Ovary (tissue), 9 donors: ENCODE data around the gene SUSD5. TPM values are rescaled to one million over a fixed set of nuclear protein-coding genes. Genes with fewer than 3 reads are reported as not detected.

Experiments used
- DNase-seq, 5 donors: peaks; one replicate each; pipeline ENCODE4 v3.0.0-alpha.2; 2019 to 2020
- H3K27ac ChIP-seq, 2 donors: fragments of 200-600 bp; one replicate each; pipeline versions ENCODE4 v1.5.1 to v1.8.0; 2019 to 2022
- H3K27me3 ChIP-seq: fragments of 200-600 bp; one replicate; pipeline ENCODE4 v1.8.0; 2022
- H3K36me3 ChIP-seq: fragments of 200-600 bp; sonication (generic); one replicate; pipeline ENCODE4 v1.5.1; 2019
- H3K4me1 ChIP-seq: one replicate; pipeline ENCODE4 v1.8.1; 2013; ENCODE audit warnings: mild to moderate bottlenecking, moderate library complexity; ENCODE audit not compliant: insufficient read depth
- H3K4me3 ChIP-seq: fragments of 200-600 bp; sonication (generic); one replicate; pipeline ENCODE4 v1.5.1; 2017
- H3K9me3 ChIP-seq, 2 donors: fragments of 200-600 bp in 1 of 2; sonication (generic) in 1 of 2; one replicate each; pipeline versions ENCODE4 v1.5.1 to v1.8.1; 2013 to 2019; ENCODE audit warnings: mild to moderate bottlenecking in 1 of 2, moderate library complexity in 1 of 2
- EP300 ChIP-seq: sonication (generic); formaldehyde crosslinking; IDR thresholded peaks from one replicate; pipeline ENCODE4 v1.6.1; 2017; ENCODE audit warnings: antibody characterized with exemption
- POLR2A ChIP-seq: fragments of 450-650 bp; IDR thresholded peaks from one replicate; pipeline ENCODE4 v1.6.1; 2017; ENCODE audit warnings: antibody characterized with exemption, mild to moderate bottlenecking, moderate library complexity
- WGBS, 3 donors: extraction: QIAGEN DNeasy Blood & Tissue Kit in 1 of 3; methylation state at CpG; one replicate each; pipeline versions ENCODE4 v1.1.5 to v1.1.7; 2013 to 2017; 5-methylcytosine and 5-hydroxymethylcytosine counted together
- intact Hi-C, 4 donors: fragments of 100-400 bp; cut with DNase I; formaldehyde crosslinking; loops; one replicate each; pipeline versions ENCODE4 v1.11.0 to v1.15.1; 2022 to 2023
- polyA plus RNA-seq, 2 donors: library from polyadenylated mRNA; stranded (reverse); fragments of 200-250 nt in 1 of 2; fragments of 350-450 nt in 1 of 2; fragmentation: Illumina TruSeq in 1 of 2; extraction: RNeasy Lipid Tissue Mini Kit (QIAGEN cat#74804) in 1 of 2; gene quantifications; one replicate each; pipeline ENCODE4 v1.2.3, GENCODE V29; 2013 to 2014
- total RNA-seq, 7 donors: library from RNA; depleted of rRNA in 2 of 7; stranded (reverse); fragments of >200 nt in 2 of 7; fragmentation: NEBNext Ultra II Directional in 3 of 7; extraction: Animal tissue kit (Norgen Biotek cat#: 25700) in 3 of 7; gene quantifications; one replicate each; pipeline versions ENCODE4 v1.1.0 to v1.2.4, GENCODE V29; 2016 to 2023
- TF ChIP-seq, protein P1 (sequence below), 3 donors: fragments of 450-650 bp in 2 of 3; fragments of 200-600 bp in 1 of 3; IDR thresholded peaks; one replicate each; pipeline versions ENCODE4 v1.5.1 to v1.8.0; 2016 to 2022; ENCODE audit warnings: antibody characterized with exemption in 3 of 3, mild to moderate bottlenecking in 1 of 3
- donor health status: DM: no; HTN: no; CAD: no; lungs with moderate emphysema.
- donor health status: DM: no; HTN: no; CAD: no.
- donor health status: Bipolar disorder and iron deficiency.
- donor health status: DM: yes; HTN: yes; CAD: no.
- donor health status: DM: no; HTN: no; CAD: no.
- donor health status: DM: yes; HTN: yes; CAD: no.

The SUSD5 gene
- total and polyA plus RNA-seq, 9 donors, result 0.24 to 16.0 (median 2.7) TPM

DNA sequence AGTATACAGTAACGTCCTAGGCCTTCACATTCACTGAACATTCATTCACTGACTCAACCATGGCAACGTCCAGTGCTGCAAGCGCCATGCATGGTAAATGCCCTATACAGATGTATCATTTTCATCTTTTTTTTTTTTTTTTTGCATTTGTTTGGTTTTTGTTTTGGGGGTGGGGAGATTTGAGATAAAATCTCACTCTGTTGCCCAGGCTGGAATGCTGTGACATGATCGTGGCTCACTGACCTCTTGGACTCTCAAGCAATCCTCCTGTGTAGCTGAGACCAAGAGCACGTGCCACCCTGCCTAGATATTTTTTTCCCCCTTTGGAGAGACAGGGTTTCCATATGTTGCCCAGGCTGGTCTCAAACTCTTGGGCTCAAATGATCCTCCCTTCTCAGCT is 37.4 kb downstream of the SUSD5 start:
- H3K36me3 ChIP-seq, result no peaks in the 10 kb centered on the region
- H3K27ac ChIP-seq, result no peak overlapping the region
- 81 to 91% (median 83%) methylated on average over 5 of the region's 5 CpGs for WGBS, 3 donors
- TF ChIP-seq EP300, result no peak
- TF ChIP-seq POLR2A, result no peak
- TF ChIP-seq, protein P1, sequence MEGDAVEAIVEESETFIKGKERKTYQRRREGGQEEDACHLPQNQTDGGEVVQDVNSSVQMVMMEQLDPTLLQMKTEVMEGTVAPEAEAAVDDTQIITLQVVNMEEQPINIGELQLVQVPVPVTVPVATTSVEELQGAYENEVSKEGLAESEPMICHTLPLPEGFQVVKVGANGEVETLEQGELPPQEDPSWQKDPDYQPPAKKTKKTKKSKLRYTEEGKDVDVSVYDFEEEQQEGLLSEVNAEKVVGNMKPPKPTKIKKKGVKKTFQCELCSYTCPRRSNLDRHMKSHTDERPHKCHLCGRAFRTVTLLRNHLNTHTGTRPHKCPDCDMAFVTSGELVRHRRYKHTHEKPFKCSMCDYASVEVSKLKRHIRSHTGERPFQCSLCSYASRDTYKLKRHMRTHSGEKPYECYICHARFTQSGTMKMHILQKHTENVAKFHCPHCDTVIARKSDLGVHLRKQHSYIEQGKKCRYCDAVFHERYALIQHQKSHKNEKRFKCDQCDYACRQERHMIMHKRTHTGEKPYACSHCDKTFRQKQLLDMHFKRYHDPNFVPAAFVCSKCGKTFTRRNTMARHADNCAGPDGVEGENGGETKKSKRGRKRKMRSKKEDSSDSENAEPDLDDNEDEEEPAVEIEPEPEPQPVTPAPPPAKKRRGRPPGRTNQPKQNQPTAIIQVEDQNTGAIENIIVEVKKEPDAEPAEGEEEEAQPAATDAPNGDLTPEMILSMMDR (IDR thresholded peaks at IDR 0.05), result no peak
- DNase-seq, result no peak
- intact Hi-C loops, result no loop called here
- no peaks in the 10 kb centered on the region for H3K4me1 ChIP-seq
- H3K9me3 ChIP-seq, result no peaks in the 10 kb centered on the region
- H3K27me3 ChIP-seq, result no peaks in the 10 kb centered on the region
- no peak overlapping the region for H3K4me3 ChIP-seq

DNA sequence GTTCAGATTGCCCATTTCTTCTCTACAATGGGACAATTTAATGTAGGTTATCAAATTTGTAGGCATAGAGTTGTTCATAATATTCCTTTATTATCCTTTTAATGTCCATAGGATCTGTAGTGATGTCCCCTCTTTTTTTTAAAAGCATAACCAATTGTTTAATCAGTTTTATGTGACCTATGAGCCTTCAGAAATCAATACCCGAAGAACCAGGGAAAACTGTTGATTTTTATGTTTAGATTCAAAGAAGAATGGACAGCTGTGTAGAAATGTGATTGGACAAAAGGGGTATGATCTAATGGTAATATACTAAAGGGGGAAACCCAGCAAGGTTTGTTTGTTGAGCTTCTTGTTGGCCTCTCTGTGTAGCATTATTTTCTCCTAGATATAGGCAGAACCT is 39.5 kb downstream of the SUSD5 start:
- H3K9me3 ChIP-seq, result no peaks in the 10 kb centered on the region
- H3K4me3 ChIP-seq, result no peak overlapping the region
- intact Hi-C loops, result no loop called here
- 79 to 90% (median 83%) methylated on average over 1 of the region's 1 CpG for WGBS, 3 donors
- no peaks in the 10 kb centered on the region for H3K36me3 ChIP-seq
- TF ChIP-seq, protein P1 (IDR thresholded peaks at IDR 0.05), result no peak
- TF ChIP-seq EP300 (no peak), POLR2A (no peak)
- no peak for DNase-seq
- no peaks in the 10 kb centered on the region for H3K27me3 ChIP-seq
- no peak overlapping the region for H3K27ac ChIP-seq
- no peaks in the 10 kb centered on the region for H3K4me1 ChIP-seq

DNA sequence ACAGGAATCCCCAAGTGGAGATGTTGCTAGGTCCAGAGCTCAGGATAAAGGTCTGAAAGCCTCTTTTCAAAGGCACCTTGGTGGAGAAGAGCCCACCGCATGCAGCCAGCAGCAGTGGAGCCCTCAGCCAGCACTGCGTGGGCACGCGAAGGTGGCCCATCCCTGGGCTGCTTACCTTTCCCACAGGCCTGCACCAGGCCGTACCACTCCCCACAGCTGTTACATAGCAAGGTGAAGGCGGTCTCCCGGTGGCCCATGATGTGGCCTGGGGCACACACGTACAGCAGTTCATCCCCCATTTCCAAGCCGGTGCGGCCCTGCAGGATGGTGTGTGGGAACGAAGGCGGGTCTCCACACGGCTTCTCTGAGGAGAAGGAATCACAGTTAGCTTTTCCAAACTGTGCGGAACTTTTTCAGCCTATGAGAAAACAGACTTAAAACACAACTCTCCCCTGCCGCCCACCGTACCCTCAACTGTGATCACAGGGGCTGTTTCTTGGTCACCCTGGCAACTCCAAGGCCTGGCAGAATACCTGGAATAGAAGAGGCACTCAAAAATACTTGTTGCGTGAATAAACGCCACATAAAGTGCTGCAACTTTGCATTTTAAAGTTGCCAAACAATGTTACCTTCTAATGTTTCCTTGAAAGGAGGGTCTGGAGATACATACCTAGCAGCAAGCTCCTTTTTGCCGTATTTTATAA is 43.7 kb downstream of the SUSD5 start:
- TF ChIP-seq POLR2A (no peak), EP300 (no peak)
- TF ChIP-seq, protein P1 (IDR thresholded peaks at IDR 0.05), result no peak
- WGBS, 3 donors, result 94 to 96% (median 95%) methylated on average over 19 of the region's 19 CpGs
- no peak for DNase-seq
- H3K4me1 ChIP-seq, result no peaks in the 10 kb centered on the region
- H3K27ac ChIP-seq, result no peak overlapping the region
- no peaks in the 10 kb centered on the region for H3K9me3 ChIP-seq
- no peaks in the 10 kb centered on the region for H3K27me3 ChIP-seq
- intact Hi-C loops, result no loop called here
- no peaks in the 10 kb centered on the region for H3K36me3 ChIP-seq
- no peak overlapping the region for H3K4me3 ChIP-seq

DNA sequence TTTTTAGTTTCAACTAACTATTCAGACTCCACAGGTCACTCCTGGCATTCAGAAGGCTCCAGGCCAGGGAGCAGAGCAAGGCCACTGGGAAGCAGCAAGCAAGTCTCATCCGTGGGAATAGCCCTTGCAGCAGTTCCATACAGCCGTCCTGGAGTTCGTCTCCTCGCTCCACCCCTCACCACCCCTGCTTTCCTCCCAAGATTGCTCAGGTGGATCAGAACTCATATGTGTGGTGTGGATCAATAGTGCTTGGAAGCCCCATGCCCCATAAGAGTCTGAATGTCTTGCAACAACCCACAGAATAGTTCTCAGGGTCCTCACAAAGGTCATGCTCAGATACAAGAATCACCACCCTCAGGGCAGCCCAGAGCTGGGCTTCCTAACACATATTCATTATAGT is 44.5 kb downstream of the SUSD5 start:
- Histone ChIP-seq H3K9me3 (no peaks in the 10 kb centered on the region), H3K27me3 (no peaks in the 10 kb centered on the region), H3K36me3 (no peaks in the 10 kb centered on the region), H3K4me3 (no peak overlapping the region), H3K27ac (no peak overlapping the region), H3K4me1 (peaks cover 2% of the 10 kb centered on the region)
- TF ChIP-seq POLR2A (no peak), EP300 (no peak)
- TF ChIP-seq, protein P1 (IDR thresholded peaks at IDR 0.05), result no peak
- 75 to 83% (median 80%) methylated on average over 4 of the region's 4 CpGs for WGBS, 3 donors
- DNase-seq, result no peak
- intact Hi-C loops, result no loop called here
